Nephron progenitor cell (in vitro differentiated cells): ENCODE data around the gene SPATS2.
A peak's percentile ranks its signal among the peaks of the same experiment; 100 is the strongest.

Experiments used
- DNase-seq: peaks from one replicate; pipeline ENCODE4 v3.0.0; 2021
- H3K27ac Mint-ChIP-seq: 2 replicates; pipeline ENCODE4 v1.8.0; 2021; ENCODE audit warnings: mild to moderate bottlenecking, moderate library complexity, mixed read lengths
- H3K27me3 Mint-ChIP-seq: 2 replicates; pipeline ENCODE4 v1.8.0; 2021; ENCODE audit warnings: mild to moderate bottlenecking, low read depth, mixed read lengths; ENCODE audit not compliant: poor library complexity
- H3K36me3 Mint-ChIP-seq: 2 replicates; pipeline ENCODE4 v1.8.0; 2021; ENCODE audit warnings: low read depth, mixed read lengths
- H3K4me1 Mint-ChIP-seq: 2 replicates; pipeline ENCODE4 v1.8.0; 2021; ENCODE audit warnings: mixed read lengths
- H3K4me3 Mint-ChIP-seq: 2 replicates; pipeline ENCODE4 v1.8.0; 2021; ENCODE audit warnings: mild to moderate bottlenecking, moderate library complexity, mixed read lengths
- H3K9me3 Mint-ChIP-seq: 2 replicates; pipeline ENCODE4 v1.8.0; 2021; ENCODE audit warnings: mild to moderate bottlenecking, moderate library complexity, mixed read lengths
- CTCF ChIP-seq: fragments of 200-600 bp; sonication (generic); IDR thresholded peaks from 2 replicates; pipeline ENCODE4 v1.5.0; 2021; ENCODE audit warnings: antibody characterized with exemption

SPATS2 gene

GRCh38 chr12:49414364-49414763 lies 47.1 kb downstream of the SPATS2 start:
- H3K4me3 Mint-ChIP-seq, result no peak overlapping the region

GRCh38 chr12:49415521-49415970 lies 48.3 kb downstream of the SPATS2 start:
- Mint-ChIP-seq H3K36me3 (peaks cover 16% of the 10 kb centered on the region), H3K27ac (no peak overlapping the region), H3K4me3 (no peak overlapping the region), H3K27me3 (no peaks in the 10 kb centered on the region), H3K4me1 (peaks cover 4% of the 10 kb centered on the region), H3K9me3 (no peaks in the 10 kb centered on the region)
- TF ChIP-seq CTCF, result no peak
- DNase-seq, result no peak

More at GRCh38 chr12:49414364-49414763, 47.1 kb downstream of the SPATS2 start:
- no peak overlapping the region for H3K27ac Mint-ChIP-seq
- no peak for DNase-seq
- H3K4me1 Mint-ChIP-seq, result peaks cover 4% of the 10 kb centered on the region
- peaks cover 20% of the 10 kb centered on the region for H3K36me3 Mint-ChIP-seq
- no peak for TF ChIP-seq CTCF
- H3K27me3 Mint-ChIP-seq, result no peaks in the 10 kb centered on the region
- H3K9me3 Mint-ChIP-seq, result no peaks in the 10 kb centered on the region

GRCh38 chr12:49416892-49417291 lies 49.6 kb downstream of the SPATS2 start:
- TF ChIP-seq CTCF, result no peak
- Mint-ChIP-seq H3K36me3 (peaks cover 12% of the 10 kb centered on the region), H3K9me3 (no peaks in the 10 kb centered on the region), H3K4me3 (no peak overlapping the region), H3K27ac (peak overlapping the region; percentile 29), H3K4me1 (peaks cover 4% of the 10 kb centered on the region), H3K27me3 (no peaks in the 10 kb centered on the region)
- DNase-seq, result no peak

- DNase-seq, result no peak
- no peaks in the 10 kb centered on the region for H3K27me3 Mint-ChIP-seq
- no peaks in the 10 kb centered on the region for H3K9me3 Mint-ChIP-seq
- peaks cover 19% of the 10 kb centered on the region for H3K36me3 Mint-ChIP-seq
- no peak overlapping the region for H3K4me3 Mint-ChIP-seq
- no peak for TF ChIP-seq CTCF
- H3K27ac Mint-ChIP-seq, result no peak overlapping the region
- H3K4me1 Mint-ChIP-seq, result peaks cover 4% of the 10 kb centered on the region
These were observed 50.3 kb downstream of the SPATS2 start for GRCh38 chr12:49417558-49417957.

GRCh38 chr12:49420556-49420955 lies 53.3 kb downstream of the SPATS2 start:
- TF ChIP-seq CTCF, result no peak
- no peak overlapping the region for H3K27ac Mint-ChIP-seq
- H3K36me3 Mint-ChIP-seq, result peaks cover 49% of the 10 kb centered on the region
- peaks cover 4% of the 10 kb centered on the region for H3K4me1 Mint-ChIP-seq
- no peak for DNase-seq
- H3K4me3 Mint-ChIP-seq, result no peak overlapping the region
- H3K27me3 Mint-ChIP-seq, result peaks cover 2% of the 10 kb centered on the region
- H3K9me3 Mint-ChIP-seq, result peaks cover 5% of the 10 kb centered on the region

- no peak overlapping the region for H3K27ac Mint-ChIP-seq
- peaks cover 64% of the 10 kb centered on the region for H3K36me3 Mint-ChIP-seq
- TF ChIP-seq CTCF, result no peak
- H3K27me3 Mint-ChIP-seq, result peaks cover 2% of the 10 kb centered on the region
- no peaks in the 10 kb centered on the region for H3K4me1 Mint-ChIP-seq
- no peak overlapping the region for H3K4me3 Mint-ChIP-seq
- DNase-seq, result no peak
- peaks cover 18% of the 10 kb centered on the region for H3K9me3 Mint-ChIP-seq
These were observed 54.9 kb downstream of the SPATS2 start for GRCh38 chr12:49422114-49422513.
